ENCODE measurements around the gene CENATAC.

The CENATAC gene

GRCh38 chr11:119029340-119030028 is 31.5 kb downstream of the CENATAC start:
- H3K27ac ChIP-seq (ENCODE audit: low read length), result no peak overlapping the region
- H3K4me3 ChIP-seq (ENCODE audit: low read depth in 1 of 2, low read length in 2 of 2), result no peak overlapping the region
- no peaks in the 10 kb centered on the region for H3K27me3 ChIP-seq (ENCODE audit: insufficient read depth, low read length, poor library complexity)
- no peak for ATAC-seq (ENCODE audit: insufficient read depth, low read depth)
- no peaks in the 10 kb centered on the region for H3K79me2 ChIP-seq (ENCODE audit: insufficient read depth, low read length)
- no peak overlapping the region for H3K9ac ChIP-seq (ENCODE audit: low read depth, low read length)
- no peaks in the 10 kb centered on the region for H4K20me1 ChIP-seq (ENCODE audit: insufficient read depth, low read length)
- H3K4me1 ChIP-seq (ENCODE audit: insufficient read depth, low read length), result peaks cover 16% of the 10 kb centered on the region
- no peak for DNase-seq
- no peak overlapping the region for H2AFZ ChIP-seq (ENCODE audit: low read depth, low read length)
- no peak overlapping the region for H3K4me2 ChIP-seq (ENCODE audit: insufficient read depth, low read length)
- no peaks in the 10 kb centered on the region for H3K9me3 ChIP-seq (ENCODE audit: insufficient read depth, low read length, severe bottlenecking)
- no peak for TF ChIP-seq EZH2 (IDR thresholded peaks at IDR 0.05; ENCODE audit: borderline replicate concordance, low read depth, low read length, severe bottlenecking)
- TF ChIP-seq CTCF (IDR thresholded peaks at IDR 0.05; ENCODE audit: borderline replicate concordance, extremely low read depth, low read length, poor library complexity, severe bottlenecking), result no peak
- peaks cover 10% of the 10 kb centered on the region for H3K36me3 ChIP-seq (ENCODE audit: insufficient read depth, low read length)

- H2AFZ ChIP-seq (ENCODE audit: low read depth, low read length), result no peak overlapping the region
- H4K20me1 ChIP-seq (ENCODE audit: insufficient read depth, low read length), result no peaks in the 10 kb centered on the region
- peaks cover 16% of the 10 kb centered on the region for H3K4me1 ChIP-seq (ENCODE audit: insufficient read depth, low read length)
- no peaks in the 10 kb centered on the region for H3K79me2 ChIP-seq (ENCODE audit: insufficient read depth, low read length)
- H3K9ac ChIP-seq (ENCODE audit: low read depth, low read length), result no peak overlapping the region
- ATAC-seq (ENCODE audit: insufficient read depth, low read depth), result no peak
- peaks cover 5% of the 10 kb centered on the region for H3K36me3 ChIP-seq (ENCODE audit: insufficient read depth, low read length)
- DNase-seq, result no peak
- H3K27ac ChIP-seq (ENCODE audit: low read length), result no peak overlapping the region
- H3K27me3 ChIP-seq (ENCODE audit: insufficient read depth, low read length, poor library complexity), result no peaks in the 10 kb centered on the region
- no peak overlapping the region for H3K4me2 ChIP-seq (ENCODE audit: insufficient read depth, low read length)
- no peak overlapping the region for H3K4me3 ChIP-seq (ENCODE audit: low read depth in 1 of 2, low read length in 2 of 2)
- no peak for TF ChIP-seq EZH2 (IDR thresholded peaks at IDR 0.05; ENCODE audit: borderline replicate concordance, low read depth, low read length, severe bottlenecking)
- no peak for TF ChIP-seq CTCF (IDR thresholded peaks at IDR 0.05; ENCODE audit: borderline replicate concordance, extremely low read depth, low read length, poor library complexity, severe bottlenecking)
- no peaks in the 10 kb centered on the region for H3K9me3 ChIP-seq (ENCODE audit: insufficient read depth, low read length, severe bottlenecking)
Measured at GRCh38 chr11:119030029-119030328, 32.0 kb downstream of the CENATAC start.

GRCh38 chr11:119030329-119031047 is 32.5 kb downstream of the CENATAC start, which contains the start of gene SLC37A4:
TSS of gene SLC37A4 (minus strand) at chr11:119030877.
- no peak within 1 kb of the TSS for H3K27ac ChIP-seq (ENCODE audit: low read length)
- no peaks in the 10 kb centered on the region for H3K9me3 ChIP-seq (ENCODE audit: insufficient read depth, low read length, severe bottlenecking)
- peak; percentile 81 for ATAC-seq (ENCODE audit: insufficient read depth, low read depth)
- no peaks in the 10 kb centered on the region for H3K36me3 ChIP-seq (ENCODE audit: insufficient read depth, low read length)
- DNase-seq, result peak; percentile 74
- peak within 1 kb of the TSS in 1 of 2 experiments; percentile 53; a peak in 2 of 4 replicates for H3K4me3 ChIP-seq (ENCODE audit: low read depth in 1 of 2, low read length in 2 of 2)
- no peak for TF ChIP-seq EZH2 (IDR thresholded peaks at IDR 0.05; ENCODE audit: borderline replicate concordance, low read depth, low read length, severe bottlenecking)
- TF ChIP-seq CTCF (IDR thresholded peaks at IDR 0.05; ENCODE audit: borderline replicate concordance, extremely low read depth, low read length, poor library complexity, severe bottlenecking), result no peak
- no peaks in the 10 kb centered on the region for H3K79me2 ChIP-seq (ENCODE audit: insufficient read depth, low read length)
- peak within 1 kb of the TSS; percentile 68 for H3K4me2 ChIP-seq (ENCODE audit: insufficient read depth, low read length)
- no peaks in the 10 kb centered on the region for H3K27me3 ChIP-seq (ENCODE audit: insufficient read depth, low read length, poor library complexity)
- H3K9ac ChIP-seq (ENCODE audit: low read depth, low read length), result peak within 1 kb of the TSS; percentile 32
- H2AFZ ChIP-seq (ENCODE audit: low read depth, low read length), result peak within 1 kb of the TSS; percentile 80
- H3K4me1 ChIP-seq (ENCODE audit: insufficient read depth, low read length), result peaks cover 16% of the 10 kb centered on the region
- H4K20me1 ChIP-seq (ENCODE audit: insufficient read depth, low read length), result no peaks in the 10 kb centered on the region
